IMR-90 (cell line): Measurements from ENCODE around the gene BRPF3. TPM values are rescaled to one million over a fixed set of nuclear protein-coding genes. Genes with fewer than 3 reads are reported as not detected.

Source experiments
- ATAC-seq: fragments of 200-7000 bp; cut with Tn5 transposase; 2 replicates; pipeline ENCODE4 v1.9.1; 2020; ENCODE audit warnings: low read depth, mild to moderate bottlenecking, moderate library complexity
- BruUV-seq: library from RNA; stranded (reverse); fragments of 400-500 nt; replicated peaks from 2 replicates; lab custom pipeline; 2021; lab: Mats Ljungman, UMichigan
- CTCF ChIA-PET: fragments of 300-600 bp; formaldehyde crosslinking; extraction: SDS; loops from one replicate; lab custom pipeline; 2021; ENCODE audit warnings: antibody characterized with exemption; lab: Yijun Ruan, JAX
- POLR2A ChIA-PET: fragments of 300-600 bp; sonication (Branson Sonifier 250); formaldehyde crosslinking; loops from one replicate; lab custom pipeline; 2022; ENCODE audit warnings: antibody characterized with exemption; ENCODE audit not compliant: unreplicated experiment; lab: Charles Lee
- DNase-seq: peaks from one replicate; pipeline ENCODE4 v3.0.0; 2013
- H2AFZ ChIP-seq: replicated peaks from 2 replicates; pipeline ENCODE3; 2013; ENCODE audit warnings: low read length, mild to moderate bottlenecking; ENCODE audit not compliant: poor library complexity
- H2AK5ac ChIP-seq: 2 replicates; pipeline ENCODE4 v1.6.1; 2013; ENCODE audit warnings: low read depth, low read length, inconsistent platforms
- H2AK9ac ChIP-seq: replicated peaks from 2 replicates; pipeline ENCODE3; 2013; ENCODE audit warnings: mild to moderate bottlenecking, low read depth, low read length, moderate library complexity; ENCODE audit not compliant: poor library complexity
- H2BK120ac ChIP-seq: 2 replicates; pipeline ENCODE4 v1.6.1; 2013; ENCODE audit warnings: low read depth, low read length, inconsistent platforms
- H2BK15ac ChIP-seq: 3 replicates; pipeline ENCODE4 v1.6.1; 2013; ENCODE audit warnings: low read depth, low read length, inconsistent platforms
- H2BK20ac ChIP-seq: 2 replicates; pipeline ENCODE4 v1.6.1; 2013; ENCODE audit warnings: low read depth, mild to moderate bottlenecking, inconsistent platforms, low read length, moderate library complexity
- H2BK5ac ChIP-seq: 2 replicates; pipeline ENCODE4 v1.6.1; 2013; ENCODE audit warnings: mild to moderate bottlenecking, low read depth, low read length, inconsistent platforms; ENCODE audit not compliant: poor library complexity, severe bottlenecking
- H3K14ac ChIP-seq: replicated peaks from 2 replicates; pipeline ENCODE4 v1.6.1; 2013; ENCODE audit warnings: low read depth, low read length, inconsistent platforms
- H3K18ac ChIP-seq: 2 replicates; pipeline ENCODE4 v1.6.1; 2013; ENCODE audit warnings: low read depth, low read length, control low read depth
- H3K23ac ChIP-seq: 2 replicates; pipeline ENCODE4 v1.6.1; 2013; ENCODE audit warnings: low read depth, low read length, inconsistent platforms
- H3K27ac ChIP-seq: 2 replicates; pipeline ENCODE4 v1.5.1; 2013; ENCODE audit warnings: mild to moderate bottlenecking, control low read depth, low read length; ENCODE audit not compliant: insufficient read depth
- H3K27me3 ChIP-seq: 2 replicates; pipeline ENCODE4 v1.6.1; 2013; ENCODE audit warnings: low read length; ENCODE audit not compliant: control insufficient read depth, insufficient read depth
- H3K36me3 ChIP-seq: 2 replicates; pipeline ENCODE4 v1.6.1; 2013; ENCODE audit warnings: low read length, mixed read lengths; ENCODE audit not compliant: control insufficient read depth, insufficient read depth
- H3K4ac ChIP-seq: 2 replicates; pipeline ENCODE4 v1.6.1; 2013; ENCODE audit warnings: low read depth, low read length, inconsistent platforms
- H3K4me1 ChIP-seq: 2 replicates; pipeline ENCODE4 v1.6.1; 2013; ENCODE audit warnings: low read length, mixed read lengths; ENCODE audit not compliant: control insufficient read depth, insufficient read depth
- H3K4me2 ChIP-seq: 2 replicates; pipeline ENCODE4 v1.6.1; 2013; ENCODE audit warnings: low read depth, mild to moderate bottlenecking, control low read depth, low read length, moderate library complexity
- H3K4me3 ChIP-seq: 2 replicates; pipeline ENCODE4 v1.5.1; 2013; ENCODE audit warnings: low read depth, mild to moderate bottlenecking, control low read depth, low read length, moderate library complexity; ENCODE audit not compliant: insufficient read depth
- H3K56ac ChIP-seq: 2 replicates; pipeline ENCODE4 v1.6.1; 2013; ENCODE audit warnings: low read length, inconsistent platforms; ENCODE audit not compliant: insufficient read depth; ENCODE audit errors: extremely low read depth
- H3K79me1 ChIP-seq, 2 experiments: 2 replicates each; pipeline ENCODE4 v1.6.1; 2013; ENCODE audit warnings: low read length in 2 of 2, inconsistent platforms in 1 of 2, low read depth in 1 of 2
- H3K9ac ChIP-seq: 2 replicates; pipeline ENCODE4 v1.6.1; 2013; ENCODE audit warnings: low read depth, low read length, control low read depth
- H3K9me1 ChIP-seq: 2 replicates; pipeline ENCODE4 v1.6.1; 2013; ENCODE audit warnings: low read length, inconsistent platforms; ENCODE audit not compliant: insufficient read depth
- H3K9me3 ChIP-seq: 2 replicates; pipeline ENCODE4 v1.6.1; 2013; ENCODE audit warnings: low read length; ENCODE audit not compliant: control insufficient read depth, insufficient read depth
- H4K20me1 ChIP-seq: 2 replicates; pipeline ENCODE4 v1.6.1; 2013; ENCODE audit warnings: low read length, inconsistent platforms; ENCODE audit not compliant: insufficient read depth
- H4K5ac ChIP-seq: 2 replicates; pipeline ENCODE4 v1.6.1; 2013; ENCODE audit warnings: mild to moderate bottlenecking, low read depth, low read length, control low read depth
- H4K8ac ChIP-seq, 2 experiments: 2 replicates each; pipeline ENCODE4 v1.6.1; 2013; ENCODE audit warnings: low read depth in 2 of 2, low read length in 2 of 2, control low read depth in 1 of 2, inconsistent platforms in 1 of 2
- H4K91ac ChIP-seq: 2 replicates; pipeline ENCODE4 v1.6.1; 2013; ENCODE audit warnings: low read depth, low read length, inconsistent platforms; ENCODE audit not compliant: insufficient read depth
- CEBPB ChIP-seq: IDR thresholded peaks from 2 replicates; pipeline ENCODE4 v1.6.1; 2012; ENCODE audit warnings: low read depth, low read length, improper control_type of control experiment
- FOS ChIP-seq: fragments of 150-350 bp; IDR thresholded peaks from 2 replicates; pipeline ENCODE4 v1.6.1; 2016; ENCODE audit warnings: low read depth, low read length
- MAFK ChIP-seq: IDR thresholded peaks from 2 replicates; pipeline ENCODE4 v1.6.1; 2012; ENCODE audit warnings: low read depth, low read length, improper control_type of control experiment
- POLR2A ChIP-seq: IDR thresholded peaks from 2 replicates; pipeline ENCODE4 v1.6.1; 2012; ENCODE audit warnings: mild to moderate bottlenecking, low read depth, low read length
- RFX5 ChIP-seq: IDR thresholded peaks from 2 replicates; pipeline ENCODE4 v1.8.0; 2012; ENCODE audit warnings: low read depth, mild to moderate bottlenecking, low read length, moderate library complexity
- WGBS, 2 experiments: methylation state at CpG; one replicate each; pipeline versions ENCODE4 v1.1.5 to v1.1.7; 2013; ENCODE audit warnings: missing lambda C conversion rate in 2 of 2; ENCODE audit not compliant: insufficient read length in 1 of 2; ENCODE audit errors: extremely low coverage in 2 of 2; 5-methylcytosine and 5-hydroxymethylcytosine counted together
- dilution Hi-C: fragments of 300-500 bp; cut with HindIII; formaldehyde crosslinking; loops from one replicate; pipeline ENCODE4 v1.14.3; 2018; ENCODE audit warnings: low sequenced_read_pairs; ENCODE audit not compliant: unreplicated experiment
- in situ Hi-C: fragments of 300-500 bp; cut with MboI; formaldehyde crosslinking; loops from 3 replicates; pipeline ENCODE4 v1.14.3; 2019; ENCODE audit warnings: low sequenced_read_pairs, inconsistent platforms, mixed read lengths
- intact Hi-C: fragments of 100-400 bp; cut with micrococcal nuclease; formaldehyde crosslinking; loops from 2 replicates; pipeline ENCODE4 v1.10.0; 2022
- polyA plus RNA-seq, 3 experiments: library from polyadenylated mRNA; depleted of rRNA; stranded (reverse); fragments of >200 nt; gene quantifications; 2 replicates each; pipeline ENCODE4 v1.2.3, GENCODE V29; 2012; ENCODE audit warnings: low replicate concordance in 1 of 3
- total RNA-seq: library from RNA; depleted of rRNA; stranded (reverse); fragments of >200 nt; gene quantifications from 2 replicates; pipeline ENCODE4 v1.2.3, GENCODE V29; 2012
- TF ChIP-seq, protein P1 (sequence below): fragments of 150-350 bp; IDR thresholded peaks from 2 replicates; pipeline ENCODE4 v1.6.1; 2017; ENCODE audit warnings: mild to moderate bottlenecking, antibody characterized with exemption, low read length, low read depth
- TF ChIP-seq, protein P2 (sequence below): fragments of 150-350 bp; IDR thresholded peaks from 2 replicates; pipeline ENCODE4 v1.6.1; 2016; ENCODE audit warnings: low read depth, mild to moderate bottlenecking, low read length, moderate library complexity, borderline replicate concordance
- TF ChIP-seq, protein P3 (sequence below): conservative IDR thresholded peaks from 2 replicates; pipeline ENCODE4 v1.5.1; 2012; ENCODE audit warnings: mild to moderate bottlenecking, low read depth, low read length, improper control_type of control experiment

BRPF3 gene
- total and polyA plus RNA-seq, 2 of the 4 experiments (the other 2 are of a cell fraction), result 10.2 to 17.2 TPM

DNA sequence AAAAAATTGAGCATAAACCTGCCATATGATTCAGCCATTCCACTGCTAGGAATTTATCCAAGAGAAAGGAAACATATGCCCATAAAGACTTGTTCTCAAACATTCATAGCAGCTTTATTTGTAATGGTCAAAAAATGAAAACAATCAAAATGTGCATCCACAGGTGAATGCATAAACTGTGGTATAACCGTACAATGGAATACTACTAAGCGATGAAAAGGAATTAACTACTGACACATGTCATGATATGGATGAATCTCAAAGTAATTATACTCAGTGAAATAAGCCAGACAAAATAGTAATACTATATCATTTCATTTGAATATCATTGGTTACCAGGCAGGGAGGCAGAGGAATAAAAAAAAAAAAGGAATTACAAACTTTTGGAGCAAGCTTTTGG is 25.8 kb upstream of the BRPF3 start:
- CTCF ChIA-PET, result interaction anchor here (0.6 kb wide), 1 partner anchor 81 kb away, joined by 6 read pairs; no protein-coding TSS in a partner anchor
- DNase-seq, result no peak
- no peaks in the 10 kb centered on the region for H3K4me1 ChIP-seq
- H2BK5ac ChIP-seq, result no peak overlapping the region
- ATAC-seq, result no peak
- H3K36me3 ChIP-seq, result no peaks in the 10 kb centered on the region
- H2AK5ac ChIP-seq, result no peak overlapping the region
- no peak overlapping the region for H4K8ac ChIP-seq
- no peak overlapping the region for H2AFZ ChIP-seq
- no peaks in the 10 kb centered on the region for H3K9me3 ChIP-seq
- no peak overlapping the region for H2BK20ac ChIP-seq
- no peak overlapping the region for H2AK9ac ChIP-seq
- no CpG with 5 or more reads among the region's 2 CpGs for WGBS, 2 experiments
- H3K4me3 ChIP-seq, result no peak overlapping the region
- H3K23ac ChIP-seq, result no peak overlapping the region
- no peak overlapping the region for H2BK120ac ChIP-seq
- no peak overlapping the region for H3K9ac ChIP-seq
- in situ Hi-C loops (no loop called here), dilution Hi-C loops (no loop called here), intact Hi-C loops (no loop called here)
- H4K5ac ChIP-seq, result no peak overlapping the region
- H3K56ac ChIP-seq, result no peak overlapping the region
- TF ChIP-seq CEBPB (no peak), RFX5 (no peak), FOS (no peak), MAFK (no peak), POLR2A (no peak)
- TF ChIP-seq, protein P1, sequence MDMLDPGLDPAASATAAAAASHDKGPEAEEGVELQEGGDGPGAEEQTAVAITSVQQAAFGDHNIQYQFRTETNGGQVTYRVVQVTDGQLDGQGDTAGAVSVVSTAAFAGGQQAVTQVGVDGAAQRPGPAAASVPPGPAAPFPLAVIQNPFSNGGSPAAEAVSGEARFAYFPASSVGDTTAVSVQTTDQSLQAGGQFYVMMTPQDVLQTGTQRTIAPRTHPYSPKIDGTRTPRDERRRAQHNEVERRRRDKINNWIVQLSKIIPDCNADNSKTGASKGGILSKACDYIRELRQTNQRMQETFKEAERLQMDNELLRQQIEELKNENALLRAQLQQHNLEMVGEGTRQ, result no peak
- TF ChIP-seq, protein P2, sequence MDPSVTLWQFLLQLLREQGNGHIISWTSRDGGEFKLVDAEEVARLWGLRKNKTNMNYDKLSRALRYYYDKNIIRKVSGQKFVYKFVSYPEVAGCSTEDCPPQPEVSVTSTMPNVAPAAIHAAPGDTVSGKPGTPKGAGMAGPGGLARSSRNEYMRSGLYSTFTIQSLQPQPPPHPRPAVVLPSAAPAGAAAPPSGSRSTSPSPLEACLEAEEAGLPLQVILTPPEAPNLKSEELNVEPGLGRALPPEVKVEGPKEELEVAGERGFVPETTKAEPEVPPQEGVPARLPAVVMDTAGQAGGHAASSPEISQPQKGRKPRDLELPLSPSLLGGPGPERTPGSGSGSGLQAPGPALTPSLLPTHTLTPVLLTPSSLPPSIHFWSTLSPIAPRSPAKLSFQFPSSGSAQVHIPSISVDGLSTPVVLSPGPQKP, result no peak
- TF ChIP-seq, protein P3, sequence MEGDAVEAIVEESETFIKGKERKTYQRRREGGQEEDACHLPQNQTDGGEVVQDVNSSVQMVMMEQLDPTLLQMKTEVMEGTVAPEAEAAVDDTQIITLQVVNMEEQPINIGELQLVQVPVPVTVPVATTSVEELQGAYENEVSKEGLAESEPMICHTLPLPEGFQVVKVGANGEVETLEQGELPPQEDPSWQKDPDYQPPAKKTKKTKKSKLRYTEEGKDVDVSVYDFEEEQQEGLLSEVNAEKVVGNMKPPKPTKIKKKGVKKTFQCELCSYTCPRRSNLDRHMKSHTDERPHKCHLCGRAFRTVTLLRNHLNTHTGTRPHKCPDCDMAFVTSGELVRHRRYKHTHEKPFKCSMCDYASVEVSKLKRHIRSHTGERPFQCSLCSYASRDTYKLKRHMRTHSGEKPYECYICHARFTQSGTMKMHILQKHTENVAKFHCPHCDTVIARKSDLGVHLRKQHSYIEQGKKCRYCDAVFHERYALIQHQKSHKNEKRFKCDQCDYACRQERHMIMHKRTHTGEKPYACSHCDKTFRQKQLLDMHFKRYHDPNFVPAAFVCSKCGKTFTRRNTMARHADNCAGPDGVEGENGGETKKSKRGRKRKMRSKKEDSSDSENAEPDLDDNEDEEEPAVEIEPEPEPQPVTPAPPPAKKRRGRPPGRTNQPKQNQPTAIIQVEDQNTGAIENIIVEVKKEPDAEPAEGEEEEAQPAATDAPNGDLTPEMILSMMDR, result no peak
- H4K20me1 ChIP-seq, result no peaks in the 10 kb centered on the region
- no TSS peak for BruUV-seq
- H2BK15ac ChIP-seq, result no peak overlapping the region
- no peaks in the 10 kb centered on the region for H3K79me1 ChIP-seq
- no peak overlapping the region for H3K14ac ChIP-seq
- H3K27ac ChIP-seq, result no peak overlapping the region
- H3K27me3 ChIP-seq, result peaks cover 2% of the 10 kb centered on the region
- no peak overlapping the region for H3K4ac ChIP-seq
- H3K4me2 ChIP-seq, result no peak overlapping the region
- no peaks in the 10 kb centered on the region for H3K9me1 ChIP-seq
- H4K91ac ChIP-seq, result no peak overlapping the region
- POLR2A ChIA-PET, result no interaction called here
- H3K18ac ChIP-seq, result no peak overlapping the region
